CD4-positive, alpha-beta T cell (primary cell): Measurements from ENCODE around the gene KIF11. TPM values are rescaled to one million over a fixed set of nuclear protein-coding genes. Genes with fewer than 3 reads are reported as not detected.
"Not testable (repeated sequence)": the region's sequence is repeated elsewhere in the genome, so short reads cannot be mapped to it uniquely, and the experiment has no call there.

Experiments used
- ATAC-seq: fragments of 200-7000 bp; cut with Tn5 transposase; one replicate; pipeline ENCODE4 v1.10.0; 2022; ENCODE audit warnings: mild to moderate bottlenecking; ENCODE audit not compliant: poor library complexity
- CTCF ChIA-PET: fragments of 350-600 bp; sonication (Branson Sonifier 250); formaldehyde crosslinking; loops from one replicate; lab custom pipeline; 2021; ENCODE audit warnings: antibody characterized with exemption, inconsistent platforms; lab: Charles Lee
- POLR2A ChIA-PET: fragments of 350-600 bp; sonication (Branson Sonifier 250); formaldehyde crosslinking; loops from one replicate; lab custom pipeline; 2021; ENCODE audit warnings: antibody characterized with exemption, inconsistent platforms; lab: Charles Lee
- DNase-seq, 14 experiments: peaks; one replicate each; pipeline ENCODE4 v3.0.0-alpha.2; 2013 to 2020; ENCODE audit warnings: mixed read lengths in 2 of 14
- H3K27ac ChIP-seq, 2 donors: one replicate each; pipeline versions ENCODE4 v1.5.1 to v1.7.0; 2013; ENCODE audit warnings: low read length in 2 of 2, low read depth in 1 of 2, mild to moderate bottlenecking in 1 of 2
- H3K27me3 ChIP-seq, 2 experiments: 1 replicate in 1 of 2; 2 replicates in 1 of 2; pipeline versions ENCODE4 v1.6.1 to v1.7.0; 2013; ENCODE audit warnings: low read length in 2 of 2, control low read depth in 1 of 2, mild to moderate bottlenecking in 1 of 2, moderate library complexity in 1 of 2; ENCODE audit not compliant: insufficient read depth in 2 of 2, control insufficient read depth in 1 of 2
- H3K36me3 ChIP-seq: one replicate; pipeline ENCODE4 v1.6.1; 2013; ENCODE audit warnings: low read length, control low read depth; ENCODE audit not compliant: insufficient read depth
- H3K4me1 ChIP-seq: one replicate; pipeline ENCODE4 v1.6.1; 2013; ENCODE audit warnings: low read length, control low read depth; ENCODE audit not compliant: insufficient read depth
- H3K4me3 ChIP-seq: one replicate; pipeline ENCODE4 v1.5.1; 2013; ENCODE audit warnings: mild to moderate bottlenecking, low read length, moderate library complexity
- H3K9me3 ChIP-seq, 2 experiments: 1 replicate in 1 of 2; 2 replicates in 1 of 2; pipeline versions ENCODE4 v1.6.1 to v1.7.0; 2013; ENCODE audit warnings: low read length in 2 of 2, mild to moderate bottlenecking in 2 of 2, control low read depth in 1 of 2, moderate library complexity in 1 of 2; ENCODE audit not compliant: control insufficient read depth in 1 of 2, insufficient read depth in 1 of 2
- H3K27ac Mint-ChIP-seq: one replicate; pipeline ENCODE4 v1.8.0; 2020; ENCODE audit warnings: mixed read lengths
- H3K27me3 Mint-ChIP-seq: one replicate; pipeline ENCODE4 v1.8.0; 2021; ENCODE audit warnings: mixed read lengths
- H3K36me3 Mint-ChIP-seq: one replicate; pipeline ENCODE4 v1.8.0; 2021; ENCODE audit warnings: low read depth, mixed read lengths
- H3K4me1 Mint-ChIP-seq: one replicate; pipeline ENCODE4 v1.8.0; 2021; ENCODE audit warnings: low read depth, mixed read lengths
- H3K4me3 Mint-ChIP-seq: one replicate; pipeline ENCODE4 v1.8.0; 2020; ENCODE audit warnings: mild to moderate bottlenecking, mixed read lengths
- H3K9me3 Mint-ChIP-seq: one replicate; pipeline ENCODE4 v1.8.0; 2020; ENCODE audit warnings: mixed read lengths
- CTCF ChIP-seq: fragments of 200-600 bp; IDR thresholded peaks from one replicate; pipeline ENCODE4 v1.8.0; 2022; ENCODE audit warnings: antibody characterized with exemption, mild to moderate bottlenecking
- intact Hi-C, 2 experiments: fragments of 100-400 bp; cut with DNase I in 1 of 2; cut with micrococcal nuclease in 1 of 2; formaldehyde crosslinking; loops; one replicate each; pipeline versions ENCODE4 v1.15.1 to v1.9.0; 2023 to 2025; cut with DNase I, micrococcal nuclease
- total RNA-seq, 174 experiments: library from RNA in 2 of 174; stranded (reverse) in 2 of 174; gene quantifications; one replicate each; pipeline ENCODE4 v1.2.3 and lab custom pipeline; 2021 to 2026

Gene KIF11
- total RNA-seq, 2 experiments from 2014 or later: 0.38 to 0.47 TPM

- Mint-ChIP-seq H3K9me3 (no peaks in the 10 kb centered on the region), H3K27ac (no peak overlapping the region), H3K27me3 (no peaks in the 10 kb centered on the region), H3K4me3 (no peak overlapping the region), H3K4me1 (no peaks in the 10 kb centered on the region), H3K36me3 (no peaks in the 10 kb centered on the region)
- CTCF ChIA-PET: no interaction called here
- no peak for TF ChIP-seq CTCF
- intact Hi-C loops: no loop called here
- H3K27ac ChIP-seq: no peak overlapping the region
- no peaks in the 10 kb centered on the region for H3K36me3 ChIP-seq
- POLR2A ChIA-PET: no interaction called here
- DNase-seq: no peak
- ATAC-seq: no peak
- no peaks in the 10 kb centered on the region for H3K9me3 ChIP-seq
- H3K27me3 ChIP-seq: no peaks in the 10 kb centered on the region
- no peaks in the 10 kb centered on the region for H3K4me1 ChIP-seq
- no peak overlapping the region for H3K4me3 ChIP-seq
Observed at GRCh38 chr10:92640107-92640506, 47.2 kb downstream of the KIF11 start.

GRCh38 chr10:92641492-92641891, 48.6 kb downstream of the KIF11 start:
- Histone ChIP-seq H3K4me1 (no peaks in the 10 kb centered on the region), H3K27ac (no peak overlapping the region), H3K4me3 (no peak overlapping the region), H3K27me3 (no peaks in the 10 kb centered on the region), H3K36me3 (no peaks in the 10 kb centered on the region), H3K9me3 (no peaks in the 10 kb centered on the region)
- intact Hi-C loops: no loop called here
- Mint-ChIP-seq H3K4me1 (no peaks in the 10 kb centered on the region), H3K9me3 (no peaks in the 10 kb centered on the region), H3K36me3 (no peaks in the 10 kb centered on the region), H3K4me3 (no peak overlapping the region), H3K27me3 (no peaks in the 10 kb centered on the region), H3K27ac (no peak overlapping the region)
- no peak for DNase-seq
- CTCF ChIA-PET: no interaction called here
- TF ChIP-seq CTCF: no peak
- POLR2A ChIA-PET: no interaction called here
- ATAC-seq: no peak

DNA sequence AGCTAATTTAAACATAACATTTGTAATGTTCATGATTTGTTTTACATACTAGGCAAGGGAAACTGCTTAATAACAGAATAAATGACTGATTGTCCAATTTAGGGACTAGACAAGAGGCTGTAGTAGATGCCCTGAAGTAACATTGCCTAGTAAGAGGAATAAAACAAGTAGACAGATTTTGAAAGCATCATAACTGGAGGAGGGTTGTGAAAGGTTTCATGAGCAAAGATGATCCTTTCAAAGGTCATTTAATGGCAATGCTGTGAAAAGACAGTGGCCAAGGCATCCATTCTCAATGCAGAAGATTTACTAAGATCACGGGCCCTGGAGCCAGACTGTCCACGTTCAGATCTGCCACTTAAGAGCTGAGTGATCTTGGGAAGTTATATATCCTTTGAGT, 52.0 kb downstream of the KIF11 start:
- DNase-seq (no peak), ATAC-seq (no peak)
- Mint-ChIP-seq H3K4me3 (no peak overlapping the region), H3K36me3 (no peaks in the 10 kb centered on the region), H3K27ac (no peak overlapping the region), H3K27me3 (no peaks in the 10 kb centered on the region), H3K9me3 (no peaks in the 10 kb centered on the region), H3K4me1 (no peaks in the 10 kb centered on the region)
- Histone ChIP-seq H3K4me3 (no peak overlapping the region), H3K36me3 (no peaks in the 10 kb centered on the region), H3K27me3 (no peaks in the 10 kb centered on the region), H3K4me1 (no peaks in the 10 kb centered on the region), H3K9me3 (no peaks in the 10 kb centered on the region), H3K27ac (no peak overlapping the region)
- ChIA-PET POLR2A (no interaction called here), CTCF (interaction anchor here (1.1 kb wide), 3 partner anchors 55 to 128 kb away, joined by 3 read pairs; partner anchors contain the start of gene IDE)
- TF ChIP-seq CTCF: peak; percentile 9
- intact Hi-C loops: loop anchor here in 1 of 2 experiments (2.0 kb wide), 1 partner anchor 128 kb away; no protein-coding TSS in a partner anchor

GRCh38 chr10:92650864-92651263, 57.9 kb downstream of the KIF11 start:
- H3K4me3 Mint-ChIP-seq, H3K36me3 Mint-ChIP-seq, intact Hi-C loops, H3K4me1 Mint-ChIP-seq, H3K36me3 ChIP-seq, H3K9me3 ChIP-seq, H3K4me3 ChIP-seq, H3K4me1 ChIP-seq, POLR2A ChIA-PET, H3K9me3 Mint-ChIP-seq, H3K27ac Mint-ChIP-seq, H3K27me3 Mint-ChIP-seq, DNase-seq, H3K27me3 ChIP-seq, H3K27ac ChIP-seq, CTCF ChIA-PET, ATAC-seq: not testable (repeated sequence)
